HG03135 (cell line): ENCODE measurements around the gene SAMD1.

ENCODE experiments used
- ATAC-seq: cut with Tn5 transposase; IDR thresholded peaks from one replicate; pipeline ENCODE4 v1.9.1; 2021; ENCODE audit warnings: mild to moderate bottlenecking, moderate library complexity; ENCODE audit not compliant: unreplicated experiment

Gene SAMD1

GRCh38 chr19:14090509-14091080 is at the start of gene SAMD1:
Gene SAMD1, minus strand, starts transcription at chr19:14090751.
- peak; percentile 42 for ATAC-seq

DNA sequence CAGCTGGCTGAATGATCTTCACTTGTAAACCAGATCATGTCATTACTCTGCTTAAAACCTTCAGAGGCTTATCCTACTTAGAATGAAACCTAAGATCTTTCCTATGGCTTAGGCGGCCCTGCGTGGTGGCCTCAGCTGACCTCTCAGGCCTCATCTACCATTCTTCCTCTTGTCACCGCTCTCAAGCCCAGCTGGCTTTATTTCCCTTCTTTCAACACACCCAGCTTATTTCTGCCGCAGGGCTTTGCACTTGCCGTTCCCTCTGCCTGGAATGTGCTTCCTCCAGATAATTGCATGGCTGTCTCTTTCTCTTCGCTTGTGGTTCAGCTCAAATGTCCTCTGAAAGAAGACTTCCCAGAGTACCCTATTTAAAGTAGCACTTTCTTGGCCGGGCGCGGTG is 49.4 kb upstream of the SAMD1 start:
- ATAC-seq, result no peak

DNA sequence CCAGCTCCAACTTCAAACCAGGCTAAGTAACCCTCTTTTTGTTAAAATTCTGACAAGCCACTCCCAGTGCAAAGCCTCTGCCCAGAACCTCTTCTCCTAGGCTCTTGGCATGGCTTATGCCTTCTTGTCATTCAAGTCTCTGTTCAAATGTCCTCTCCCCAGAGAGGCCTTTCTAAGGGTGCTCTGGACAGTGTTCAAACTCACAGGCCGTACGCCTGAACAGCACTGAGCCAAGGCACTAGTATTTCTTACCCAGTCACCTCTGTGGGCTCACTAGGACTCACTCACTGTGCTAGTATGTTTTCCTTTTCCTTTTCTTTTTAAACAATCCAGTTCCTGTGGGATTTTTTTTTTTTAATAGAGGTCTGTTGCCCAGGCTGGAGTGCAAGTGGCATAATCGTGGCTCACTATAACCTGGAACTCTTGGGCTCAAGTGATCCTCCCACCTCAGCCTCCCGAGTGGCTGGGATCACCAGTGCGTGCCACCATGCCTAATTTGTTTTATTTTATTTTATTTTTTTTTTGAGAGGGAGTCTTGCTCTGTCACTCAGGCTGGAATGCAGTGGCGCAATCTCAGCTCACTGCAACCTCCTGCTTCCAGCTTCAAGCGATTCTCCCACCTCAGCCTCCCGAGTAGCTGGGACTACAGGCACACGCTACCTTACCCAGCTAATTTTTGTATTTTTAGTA is 48.2 kb upstream of the SAMD1 start:
- ATAC-seq, result no peak

DNA sequence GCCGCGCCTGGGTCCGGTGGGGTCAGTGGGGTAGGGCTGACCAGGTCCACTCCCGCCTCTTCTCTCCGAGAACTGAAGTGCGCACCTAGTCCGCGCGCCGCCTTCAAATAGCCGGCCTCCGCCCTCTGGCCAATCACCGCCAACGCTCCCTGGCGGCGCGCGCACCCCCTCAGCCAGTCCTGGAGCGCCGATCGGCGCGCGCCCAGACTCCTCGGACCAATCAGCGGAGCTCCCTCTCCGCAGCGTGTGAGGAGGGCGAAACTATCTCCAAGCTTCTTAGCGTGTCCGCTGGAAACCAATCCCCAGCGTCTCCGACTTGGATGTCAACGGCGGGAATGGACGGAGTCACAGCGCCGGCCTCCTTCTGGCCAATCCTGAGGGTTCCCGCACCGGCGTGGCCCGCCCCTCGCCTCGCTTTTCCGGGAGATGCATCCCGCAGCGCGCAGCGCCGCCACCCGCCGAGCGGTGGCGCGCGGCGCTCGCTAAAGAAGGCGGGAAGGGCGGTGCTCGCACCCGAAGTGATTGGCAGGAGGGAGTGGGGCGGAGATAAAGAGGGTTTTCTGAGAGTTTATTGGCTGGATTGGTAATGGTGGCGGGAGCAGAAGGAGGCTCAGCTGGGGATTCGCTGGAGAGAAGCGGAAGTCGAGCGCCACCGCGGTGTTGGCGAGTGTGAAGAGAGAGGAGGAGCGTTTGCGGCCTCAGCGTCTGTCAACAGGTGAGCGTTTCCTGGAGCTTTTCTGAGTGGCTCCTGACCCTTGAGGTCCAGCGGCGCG is 46.1 kb upstream of the SAMD1 start, which contains the start of gene ASF1B:
Gene ASF1B (minus strand): TSS at position 81 of the 773 bp plus-strand sequence. CDS start 133 bp downstream, outside the sequence.
- ATAC-seq, result peak; percentile 79

DNA sequence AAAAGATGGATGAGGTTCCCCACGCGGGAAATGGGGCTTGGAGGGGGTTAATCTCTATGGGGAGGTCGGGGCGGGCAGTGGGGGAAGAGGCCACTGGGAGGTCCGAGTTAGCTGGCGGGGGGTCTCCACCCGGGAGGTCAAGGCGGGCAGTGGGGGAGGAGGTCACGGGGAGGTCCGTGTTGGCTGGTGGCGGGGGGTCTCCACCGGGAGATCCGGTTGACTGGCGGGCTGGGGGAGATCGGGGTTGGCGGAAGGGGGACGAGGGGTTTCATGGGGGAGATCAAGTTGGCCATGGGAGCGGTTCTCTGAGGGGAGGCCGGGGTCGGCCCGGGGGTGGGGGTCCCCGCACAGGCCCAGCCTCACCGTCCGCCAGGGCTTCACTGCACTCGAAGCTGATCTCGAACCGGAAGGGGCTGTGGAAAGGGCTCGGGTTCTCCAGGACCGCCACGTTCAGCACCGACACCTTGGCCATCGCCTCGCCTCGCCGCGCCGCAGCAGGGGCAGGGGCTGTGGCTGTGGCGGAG is 45.5 kb upstream of the SAMD1 start:
- no peak for ATAC-seq

- ATAC-seq, result no peak
Measured at GRCh38 chr19:14135355-14135754, 44.8 kb upstream of the SAMD1 start.

- no peak for ATAC-seq
Measured at GRCh38 chr19:14127929-14128509, 37.5 kb upstream of the SAMD1 start.

DNA sequence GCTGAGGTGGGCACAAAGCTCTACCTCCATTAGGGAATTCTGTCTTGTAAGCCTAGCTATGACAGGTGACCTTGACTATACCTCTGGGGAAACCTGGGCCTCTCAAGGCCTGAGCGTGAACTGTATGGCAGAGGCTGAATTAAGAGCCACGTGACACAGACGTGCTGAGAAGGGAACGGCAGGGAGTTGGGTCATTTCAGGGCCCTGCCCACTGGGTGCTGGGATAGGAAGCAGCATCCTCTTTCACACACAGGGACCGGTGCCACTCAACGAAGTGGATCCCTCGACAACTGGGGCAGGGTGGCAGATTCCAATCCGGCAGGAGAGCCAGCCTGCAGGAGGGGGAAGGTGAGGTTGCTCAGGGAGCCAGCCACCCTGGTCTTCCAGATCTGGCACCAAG is 36.6 kb upstream of the SAMD1 start:
- no peak for ATAC-seq

DNA sequence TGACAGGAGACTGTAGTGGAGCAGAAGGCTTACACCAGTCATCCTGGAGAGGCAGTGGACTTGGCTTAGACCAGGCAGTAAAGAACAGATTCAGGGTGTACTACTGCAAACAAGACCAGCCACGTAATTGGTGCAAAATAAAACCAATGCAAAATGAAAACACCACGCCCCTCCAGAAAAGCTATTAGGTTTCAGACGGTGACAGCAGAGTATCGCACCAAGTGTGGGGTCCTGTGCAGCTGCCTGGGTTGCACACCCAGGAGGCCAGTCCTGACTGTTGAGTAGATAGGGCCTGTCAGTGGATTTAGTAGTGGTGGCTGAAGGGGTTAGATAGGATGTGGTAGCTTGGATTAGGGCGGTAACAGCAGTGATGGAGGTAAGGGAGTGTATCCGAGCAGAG is 32.4 kb upstream of the SAMD1 start:
- ATAC-seq, result no peak

GRCh38 chr19:14120497-14120780 is 29.9 kb upstream of the SAMD1 start:
- no peak for ATAC-seq

- no peak for ATAC-seq
Measured at GRCh38 chr19:14119644-14120496, 29.3 kb upstream of the SAMD1 start.

GRCh38 chr19:14119146-14119545 is 28.6 kb upstream of the SAMD1 start:
- ATAC-seq, result no peak

- no peak for ATAC-seq
Measured at GRCh38 chr19:14118165-14119051, 27.9 kb upstream of the SAMD1 start.

DNA sequence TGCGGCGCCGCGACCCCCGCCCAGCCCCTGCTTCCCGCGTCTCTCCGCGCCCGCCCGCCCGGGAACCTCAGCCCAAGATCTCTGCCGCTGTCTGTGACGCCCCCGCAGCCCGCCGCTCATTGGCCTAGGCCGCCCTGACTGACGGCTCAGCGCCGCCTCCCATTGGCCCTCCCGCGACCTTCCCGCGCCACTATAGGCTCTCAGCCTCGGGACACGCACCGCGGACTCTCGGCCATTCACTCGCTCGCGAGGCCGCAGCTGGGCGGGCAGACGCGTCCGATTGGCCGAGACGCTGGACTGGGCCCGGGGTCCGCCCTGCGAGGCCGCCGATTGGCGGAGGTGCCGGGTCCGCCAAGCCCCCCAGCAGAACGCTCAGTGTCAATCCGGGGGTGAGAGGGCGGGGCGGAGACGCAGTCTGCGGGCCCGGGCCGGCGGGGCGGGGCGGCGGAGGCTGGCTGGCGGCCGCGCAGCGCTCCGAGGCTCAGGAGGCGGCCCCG is 27.2 kb upstream of the SAMD1 start, which contains the start of gene PRKACA:
Gene PRKACA (minus strand): TSS at position 95 of the 497 bp plus-strand sequence. CDS start 215 bp downstream, outside the sequence.
- peak; percentile 90 for ATAC-seq

DNA sequence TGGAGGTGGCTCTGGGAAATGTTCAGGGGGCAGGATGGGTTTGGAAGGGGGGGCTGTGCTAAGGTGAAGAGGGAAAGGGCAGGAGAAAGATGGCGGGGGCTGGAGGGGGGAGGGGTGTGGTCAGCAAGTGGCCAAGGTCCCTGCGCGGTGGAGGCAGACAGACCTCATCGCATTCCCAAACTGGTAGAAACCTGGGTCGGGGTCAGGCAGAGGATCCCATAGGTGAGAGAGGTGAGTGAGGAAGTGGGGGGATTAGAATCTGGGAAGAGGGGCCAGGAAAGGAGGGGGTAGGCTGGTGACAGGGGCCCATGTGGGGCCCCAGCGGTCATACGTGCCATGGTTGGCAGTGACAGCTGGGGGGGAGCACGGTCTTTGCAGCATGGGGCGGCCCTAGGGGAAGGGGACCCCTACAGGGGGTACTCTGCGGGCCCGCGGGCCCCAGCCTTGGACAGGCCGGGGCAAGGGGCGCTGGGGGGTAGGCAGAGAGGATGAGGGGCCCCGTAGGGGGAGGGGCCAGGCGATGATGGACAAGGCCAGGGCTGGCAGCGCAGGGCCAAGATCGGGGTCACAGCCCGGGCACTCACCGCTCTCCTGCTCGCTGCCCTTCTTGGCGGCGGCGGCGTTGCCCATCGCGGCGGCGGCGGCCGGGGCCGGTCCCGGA is 26.5 kb upstream of the SAMD1 start:
- ATAC-seq, result peak; percentile 15

DNA sequence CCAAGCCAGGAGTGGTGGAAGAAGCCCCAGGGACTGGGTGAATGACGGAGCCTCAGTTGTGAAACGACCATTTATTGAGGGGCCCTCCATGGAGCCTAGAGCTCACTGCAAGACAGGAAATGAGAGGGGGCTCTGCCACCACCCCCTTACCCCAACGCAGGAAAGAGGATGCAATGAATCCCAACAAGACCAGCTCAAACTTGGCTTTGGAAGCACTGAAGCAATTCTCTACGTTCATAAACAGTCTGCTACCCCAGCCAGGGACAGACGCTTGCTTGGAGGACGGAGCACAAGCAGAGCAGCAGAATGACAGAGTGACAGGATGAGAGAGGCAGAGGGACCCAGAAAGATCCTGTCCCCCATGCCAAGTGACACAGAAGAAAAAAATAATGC is 26.0 kb upstream of the SAMD1 start:
- ATAC-seq, result no peak

GRCh38 chr19:14115756-14116155 is 25.2 kb upstream of the SAMD1 start:
- ATAC-seq, result no peak

DNA sequence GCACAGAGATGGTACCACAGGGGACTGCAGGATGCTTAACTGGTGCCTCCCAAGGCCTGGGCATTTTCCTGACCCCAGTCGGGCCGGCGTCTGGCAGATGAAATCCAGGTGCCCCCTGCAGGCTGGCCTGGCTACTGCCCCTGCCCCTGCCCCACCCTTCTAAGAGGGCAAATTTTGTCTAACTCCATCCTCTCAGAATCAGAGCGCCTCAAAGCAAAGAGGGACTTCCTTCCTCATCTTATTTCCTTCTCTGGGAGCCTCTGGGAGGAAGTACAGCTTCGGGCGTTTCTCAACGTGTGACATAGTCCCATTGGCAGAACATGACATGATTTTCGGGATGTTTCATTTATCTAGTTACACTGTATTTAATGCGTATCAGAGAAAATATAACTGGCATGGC is 24.3 kb upstream of the SAMD1 start:
- no peak for ATAC-seq

DNA sequence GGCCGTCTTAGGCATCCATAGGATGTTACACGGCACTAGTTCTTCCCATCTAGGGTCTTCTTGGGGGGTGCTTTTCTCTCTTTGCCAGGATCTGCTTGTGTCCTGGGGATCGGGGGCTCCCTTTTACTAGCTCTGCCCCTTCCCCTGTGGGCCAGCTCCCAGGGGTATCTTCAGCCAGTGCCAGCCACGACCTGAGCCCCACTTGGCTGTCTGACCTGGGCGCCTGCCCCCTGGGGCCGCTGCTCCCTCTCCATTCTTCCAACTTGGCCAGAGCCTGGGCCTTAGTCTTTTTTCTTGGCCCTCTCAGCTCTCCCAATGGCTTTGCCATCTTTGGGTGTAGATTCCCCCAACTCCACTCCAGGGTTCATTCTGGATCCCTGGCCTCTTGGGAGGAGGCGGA is 23.9 kb upstream of the SAMD1 start:
- ATAC-seq, result no peak
